Measurements from ENCODE around the gene CYP11A1. TPM values are rescaled to one million over a fixed set of nuclear protein-coding genes. Genes with fewer than 3 reads are reported as not detected.

The CYP11A1 gene
- total RNA-seq, 1 experiment from 2014 or later = 1.7 TPM

- H3K23ac ChIP-seq (ENCODE audit: insufficient read length, low read depth, low read length) = no peak overlapping the region
- H3K79me1 ChIP-seq (ENCODE audit: insufficient read depth, low read depth, low read length, poor library complexity, severe bottlenecking) = no peaks in the 10 kb centered on the region
- H3K56ac ChIP-seq (ENCODE audit: insufficient read length, low read depth, low read length) = no peak overlapping the region
- TF ChIP-seq CTCF (conservative IDR thresholded peaks at IDR 0.05) = no peak
- H3K79me2 ChIP-seq (ENCODE audit: insufficient read depth, low read length) = no peaks in the 10 kb centered on the region
- Mint-ChIP-seq H3K4me1 (peaks cover 13 to 34% of the 10 kb centered on the region in 2 experiments), H3K4me3 (no peak overlapping the region), H3K27me3 (ENCODE audit: low read depth) (no peaks in the 10 kb centered on the region), H3K27ac (no peak overlapping the region), H3K36me3 (ENCODE audit: insufficient read depth in 1 of 3, low read depth in 3 of 3) (no peaks in the 10 kb centered on the region), H3K9me3 (no peaks in the 10 kb centered on the region; a peak in 1 of 5 replicates)
- H2AK5ac ChIP-seq (ENCODE audit: insufficient read length, low read length) = no peak overlapping the region
- no peak overlapping the region for H3K14ac ChIP-seq (ENCODE audit: insufficient read depth, low read length)
- no peak overlapping the region for H2BK15ac ChIP-seq (ENCODE audit: low read depth, low read length)
- no peaks in the 10 kb centered on the region for H3K9me3 ChIP-seq (ENCODE audit: control insufficient read depth, low read depth, low read length)
- no peak for DNase-seq
- no CpG with 5 or more reads among the region's 6 CpGs for WGBS (ENCODE audit: extremely low coverage, insufficient read length, low lambda C conversion rate)
- H2AFZ ChIP-seq (ENCODE audit: low read length) = no peak overlapping the region
- no peak overlapping the region for H3T11ph ChIP-seq (ENCODE audit: low read length)
- no peak overlapping the region for H2BK120ac ChIP-seq (ENCODE audit: low read depth, low read length, poor library complexity, severe bottlenecking)
- H3K18ac ChIP-seq (ENCODE audit: insufficient read length, low read depth, low read length) = no peak overlapping the region
- no peak overlapping the region for H4K91ac ChIP-seq (ENCODE audit: insufficient read length, low read depth, low read length)
- H4K20me1 ChIP-seq (ENCODE audit: control insufficient read depth, insufficient read depth, insufficient read length) = no peaks in the 10 kb centered on the region
- no peak overlapping the region for H4K5ac ChIP-seq (ENCODE audit: insufficient read length, low read depth, low read length)
- H3K27ac ChIP-seq (ENCODE audit: insufficient read length, low read depth, low read length) = no peak overlapping the region
- H3K4ac ChIP-seq (ENCODE audit: low read depth, low read length) = no peak overlapping the region
- no peak overlapping the region for H2BK12ac ChIP-seq (ENCODE audit: insufficient read length, low read depth, low read length)
- H3K27me3 ChIP-seq (ENCODE audit: insufficient read depth, low read length) = no peaks in the 10 kb centered on the region
- H3K4me2 ChIP-seq (ENCODE audit: insufficient read depth, insufficient read length, low read length) = no peak overlapping the region
- no peak overlapping the region for H2BK5ac ChIP-seq (ENCODE audit: insufficient read length, low read length)
- no peak overlapping the region for H2BK20ac ChIP-seq (ENCODE audit: low read depth, low read length, poor library complexity, severe bottlenecking)
- H3K9ac ChIP-seq (ENCODE audit: extremely low read depth, insufficient read length, low read length) = no peak overlapping the region
- no peak overlapping the region for H4K8ac ChIP-seq (replicated peaks; ENCODE audit: insufficient read length, low read depth, low read length)
- H3K4me1 ChIP-seq (ENCODE audit: insufficient read depth, low read length) = no peaks in the 10 kb centered on the region
- no peaks in the 10 kb centered on the region for H3K23me2 ChIP-seq (ENCODE audit: insufficient read length, low read depth, low read length, poor library complexity, severe bottlenecking)
Measured at GRCh38 chr15:74385733-74386132, 18.3 kb upstream of the CYP11A1 start.
